ENCODE results near the gene CHSY1.

Gene CHSY1

DNA sequence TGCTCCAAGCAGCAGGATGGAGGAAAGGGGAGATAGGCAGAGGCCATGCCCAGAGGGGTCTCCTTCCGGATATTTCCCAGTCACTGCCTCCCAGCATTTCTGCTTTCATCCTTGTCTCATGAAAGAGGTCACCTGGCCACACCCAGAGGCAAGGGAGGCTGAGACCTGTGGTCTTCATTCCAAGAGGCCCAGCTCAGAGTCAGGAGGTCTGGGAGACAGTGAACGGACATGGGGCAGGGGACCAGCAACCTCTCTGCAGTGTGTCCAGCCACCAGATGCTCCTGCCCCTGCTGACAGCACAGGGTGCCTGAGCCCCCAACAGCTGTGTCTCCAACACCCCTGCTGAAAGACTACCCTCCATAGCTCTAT, 111.2 kb downstream of the CHSY1 start:
- Histone ChIP-seq H3K18ac (ENCODE audit: low read length) (no peak overlapping the region), H3K36me3 (ENCODE audit: control insufficient read depth in 1 of 2, insufficient read depth in 2 of 2, low read length in 2 of 2) (no peaks in the 10 kb centered on the region), H3K23ac (ENCODE audit: low read length) (no peak overlapping the region), H3K4me3 (ENCODE audit: low read depth, low read length) (no peak overlapping the region), H3K4ac (ENCODE audit: low read depth, low read length) (no peak overlapping the region), H4K91ac (ENCODE audit: low read depth, low read length) (no peak overlapping the region), H3K9ac (ENCODE audit: low read length) (no peak overlapping the region), H3K4me2 (ENCODE audit: low read length) (no peak overlapping the region), H4K8ac (ENCODE audit: low read depth, low read length) (no peak overlapping the region), H2AFZ (ENCODE audit: insufficient read depth, low read length, poor library complexity) (no peak overlapping the region), H2BK120ac (ENCODE audit: insufficient read depth, low read length, poor library complexity) (no peak overlapping the region), H3K27me3 (ENCODE audit: insufficient read depth, low read length) (no peaks in the 10 kb centered on the region), H3K4me1 (ENCODE audit: control insufficient read depth in 1 of 2, insufficient read depth in 2 of 2, low read length in 2 of 2) (peaks cover 8% of the 10 kb centered on the region in 2 experiments), H3K9me3 (ENCODE audit: insufficient read depth, low read depth, low read length) (peaks cover 2% of the 10 kb centered on the region), H2BK12ac (ENCODE audit: low read length) (no peak overlapping the region), H4K12ac (ENCODE audit: low read depth, low read length) (no peak overlapping the region), H3K79me2 (ENCODE audit: control insufficient read depth, insufficient read depth, low read length, poor library complexity) (no peaks in the 10 kb centered on the region), H3K79me1 (ENCODE audit: low read length) (no peaks in the 10 kb centered on the region), H3K14ac (ENCODE audit: low read length) (no peak overlapping the region), H3K27ac (ENCODE audit: low read depth, low read length) (no peak overlapping the region), H2AK5ac (ENCODE audit: low read length) (no peak overlapping the region), H2BK5ac (ENCODE audit: low read depth, low read length, poor library complexity) (no peak overlapping the region)
- no CpG with 5 or more reads among the region's 2 CpGs for WGBS (ENCODE audit: extremely low coverage, insufficient coverage, insufficient read length)
- DNase-seq, result no peak

DNA sequence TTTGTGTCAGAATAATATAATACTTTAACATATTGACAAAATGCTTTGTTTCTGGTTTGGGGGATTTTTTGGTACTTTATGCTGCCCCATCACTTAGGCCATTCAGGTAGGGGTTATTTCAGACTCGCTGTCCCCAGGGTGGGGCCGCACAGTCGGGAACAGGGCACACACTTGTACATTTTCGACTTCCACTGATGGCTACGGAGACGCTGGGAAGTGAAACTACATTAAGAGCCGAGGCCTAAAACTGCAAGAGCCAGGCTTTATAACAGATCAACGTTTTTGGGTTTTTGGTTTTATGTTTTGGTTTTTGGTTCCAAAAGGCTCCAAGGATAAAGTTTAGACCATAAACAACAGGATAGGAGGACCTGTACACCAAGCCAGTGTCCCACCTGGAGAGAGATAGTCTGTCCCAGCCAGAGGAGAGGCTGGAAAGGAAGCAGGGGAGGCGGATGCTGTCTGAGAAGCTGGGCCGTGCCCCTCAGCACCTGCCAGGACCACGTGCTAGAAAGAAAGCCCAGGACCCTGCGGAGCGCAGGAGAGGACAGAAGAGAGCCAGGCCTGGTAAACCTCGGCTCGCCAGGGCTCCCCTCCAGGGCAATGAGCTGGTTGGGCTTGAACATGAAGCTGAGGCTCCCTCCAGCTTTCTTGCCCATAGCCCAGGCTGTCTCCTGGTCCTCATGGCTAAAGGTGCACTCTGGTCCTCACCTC, 111.7 kb downstream of the CHSY1 start:
- Histone ChIP-seq H4K12ac (ENCODE audit: low read depth, low read length) (no peak overlapping the region), H3K4me2 (ENCODE audit: low read length) (no peak overlapping the region), H3K4me1 (ENCODE audit: control insufficient read depth in 1 of 2, insufficient read depth in 2 of 2, low read length in 2 of 2) (peaks cover 8% of the 10 kb centered on the region in 2 experiments), H4K8ac (ENCODE audit: low read depth, low read length) (no peak overlapping the region), H2BK120ac (ENCODE audit: insufficient read depth, low read length, poor library complexity) (no peak overlapping the region), H3K9me3 (ENCODE audit: insufficient read depth, low read depth, low read length) (peaks cover 2% of the 10 kb centered on the region), H3K36me3 (ENCODE audit: control insufficient read depth in 1 of 2, insufficient read depth in 2 of 2, low read length in 2 of 2) (no peaks in the 10 kb centered on the region), H4K91ac (ENCODE audit: low read depth, low read length) (no peak overlapping the region), H3K79me1 (ENCODE audit: low read length) (no peaks in the 10 kb centered on the region), H3K27ac (ENCODE audit: low read depth, low read length) (no peak overlapping the region), H2AFZ (ENCODE audit: insufficient read depth, low read length, poor library complexity) (no peak overlapping the region), H3K27me3 (ENCODE audit: insufficient read depth, low read length) (no peaks in the 10 kb centered on the region), H3K79me2 (ENCODE audit: control insufficient read depth, insufficient read depth, low read length, poor library complexity) (no peaks in the 10 kb centered on the region), H3K9ac (ENCODE audit: low read length) (no peak overlapping the region), H3K14ac (ENCODE audit: low read length) (no peak overlapping the region), H3K18ac (ENCODE audit: low read length) (no peak overlapping the region), H3K4ac (ENCODE audit: low read depth, low read length) (no peak overlapping the region), H3K23ac (ENCODE audit: low read length) (no peak overlapping the region), H2BK5ac (ENCODE audit: low read depth, low read length, poor library complexity) (no peak overlapping the region), H3K4me3 (ENCODE audit: low read depth, low read length) (no peak overlapping the region), H2BK12ac (ENCODE audit: low read length) (no peak overlapping the region), H2AK5ac (ENCODE audit: low read length) (no peak overlapping the region)
- DNase-seq, result no peak
- WGBS (ENCODE audit: extremely low coverage, insufficient coverage, insufficient read length), result no CpG with 5 or more reads among the region's 15 CpGs

DNA sequence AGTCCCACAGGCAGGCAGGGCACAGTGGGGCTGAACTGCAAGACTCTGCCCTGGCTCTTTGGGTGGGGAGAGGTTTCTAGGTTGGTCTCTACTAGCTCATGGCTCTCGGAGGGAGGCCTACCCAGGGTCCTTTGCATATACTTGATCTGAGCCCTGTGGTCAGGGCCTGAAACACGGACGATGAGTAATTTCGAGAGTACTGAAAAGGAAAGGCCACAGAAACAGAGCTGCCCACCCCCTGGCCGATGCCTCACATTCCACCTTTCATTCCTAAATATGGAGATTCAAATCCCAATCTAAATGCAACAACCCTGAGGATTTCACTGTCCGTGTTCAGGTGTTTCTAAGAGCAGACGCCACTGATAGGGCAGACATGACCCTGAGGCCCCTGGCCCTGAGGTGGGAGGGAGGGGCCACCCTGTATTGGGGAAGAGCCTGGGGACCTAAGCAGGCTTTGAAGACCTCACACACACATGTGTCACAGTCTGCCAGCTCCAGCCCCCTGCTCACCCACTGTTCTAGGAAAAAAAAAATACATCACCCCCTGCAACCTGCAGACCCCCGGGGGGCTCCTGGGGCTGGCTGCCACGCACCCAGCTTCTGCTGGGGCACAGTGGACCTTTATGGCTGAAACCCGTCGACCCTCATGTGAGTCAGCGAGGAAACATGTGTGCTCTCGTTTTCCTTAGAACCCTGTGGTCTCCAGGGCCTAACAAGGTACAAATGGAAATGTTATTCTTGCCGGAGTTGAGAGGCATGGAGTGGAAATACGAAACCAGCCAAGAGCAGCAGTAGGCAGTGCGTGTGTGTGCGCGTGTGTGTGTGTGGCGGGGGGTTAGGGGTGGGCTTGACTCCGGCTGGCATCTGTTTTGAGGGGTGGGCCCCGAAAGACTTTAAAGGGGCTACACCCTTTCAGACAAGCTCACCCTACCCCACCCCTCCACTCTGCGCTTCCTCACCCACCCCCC, 112.7 kb downstream of the CHSY1 start:
- no peaks in the 10 kb centered on the region for H3K79me2 ChIP-seq (ENCODE audit: control insufficient read depth, insufficient read depth, low read length, poor library complexity)
- H3K27me3 ChIP-seq (ENCODE audit: insufficient read depth, low read length), result no peaks in the 10 kb centered on the region
- no peak overlapping the region for H3K27ac ChIP-seq (ENCODE audit: low read depth, low read length)
- H3K14ac ChIP-seq (ENCODE audit: low read length), result no peak overlapping the region
- no peak overlapping the region for H3K4ac ChIP-seq (ENCODE audit: low read depth, low read length)
- H3K9me3 ChIP-seq (ENCODE audit: insufficient read depth, low read depth, low read length), result peaks cover 2% of the 10 kb centered on the region
- H3K79me1 ChIP-seq (ENCODE audit: low read length), result no peaks in the 10 kb centered on the region
- H3K23ac ChIP-seq (ENCODE audit: low read length), result no peak overlapping the region
- peak; percentile 53 to 61 for DNase-seq
- no peak overlapping the region for H3K4me2 ChIP-seq (ENCODE audit: low read length)
- no peak overlapping the region for H2BK5ac ChIP-seq (ENCODE audit: low read depth, low read length, poor library complexity)
- no peak overlapping the region for H4K12ac ChIP-seq (ENCODE audit: low read depth, low read length)
- no peak overlapping the region for H4K91ac ChIP-seq (ENCODE audit: low read depth, low read length)
- no peak overlapping the region for H2AK5ac ChIP-seq (ENCODE audit: low read length)
- peak overlapping the region; percentile 29 for H4K8ac ChIP-seq (ENCODE audit: low read depth, low read length)
- no peak overlapping the region for H3K9ac ChIP-seq (ENCODE audit: low read length)
- H3K4me3 ChIP-seq (ENCODE audit: low read depth, low read length), result no peak overlapping the region
- no CpG with 5 or more reads among the region's 22 CpGs for WGBS (ENCODE audit: extremely low coverage, insufficient coverage, insufficient read length)
- no peak overlapping the region for H2BK120ac ChIP-seq (ENCODE audit: insufficient read depth, low read length, poor library complexity)
- peaks cover 8% of the 10 kb centered on the region in 2 experiments for H3K4me1 ChIP-seq (ENCODE audit: control insufficient read depth in 1 of 2, insufficient read depth in 2 of 2, low read length in 2 of 2)
- H3K18ac ChIP-seq (ENCODE audit: low read length), result no peak overlapping the region
- H2BK12ac ChIP-seq (ENCODE audit: low read length), result no peak overlapping the region
- H2AFZ ChIP-seq (ENCODE audit: insufficient read depth, low read length, poor library complexity), result no peak overlapping the region
- no peaks in the 10 kb centered on the region for H3K36me3 ChIP-seq (ENCODE audit: control insufficient read depth in 1 of 2, insufficient read depth in 2 of 2, low read length in 2 of 2)

DNA sequence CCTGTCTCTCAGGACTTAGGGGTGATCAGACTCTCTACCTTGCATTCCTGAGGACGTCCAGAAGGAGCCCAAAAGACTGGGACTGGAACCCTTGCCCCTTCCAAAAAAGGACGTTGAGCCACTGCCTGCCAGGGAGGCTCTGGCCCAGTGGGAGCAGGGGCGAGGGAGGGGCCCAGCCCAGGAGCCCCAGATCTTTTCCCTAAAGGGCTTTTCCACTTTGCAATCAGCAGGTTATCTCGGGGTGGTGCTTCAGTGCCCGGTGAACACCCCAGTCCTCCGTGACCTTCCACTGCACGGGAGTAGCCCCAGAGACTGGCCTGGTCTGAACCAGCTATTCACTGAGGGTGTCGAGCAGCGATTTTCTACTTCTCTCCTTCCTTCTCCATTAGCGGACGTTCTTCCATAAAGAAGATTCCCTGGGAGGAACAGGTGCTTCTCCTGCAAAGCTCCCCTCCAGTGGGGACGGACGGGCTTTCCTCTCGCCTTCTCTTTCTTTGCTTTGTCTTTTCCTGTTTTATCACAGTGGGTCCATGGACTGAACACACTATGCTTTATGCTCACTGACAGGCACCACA, 113.7 kb downstream of the CHSY1 start:
- no peak overlapping the region for H3K4ac ChIP-seq (ENCODE audit: low read depth, low read length)
- peaks cover 8% of the 10 kb centered on the region in 2 experiments for H3K4me1 ChIP-seq (ENCODE audit: control insufficient read depth in 1 of 2, insufficient read depth in 2 of 2, low read length in 2 of 2)
- H4K12ac ChIP-seq (ENCODE audit: low read depth, low read length), result no peak overlapping the region
- H3K79me1 ChIP-seq (ENCODE audit: low read length), result no peaks in the 10 kb centered on the region
- no peak overlapping the region for H4K91ac ChIP-seq (ENCODE audit: low read depth, low read length)
- no peak overlapping the region for H3K4me2 ChIP-seq (ENCODE audit: low read length)
- H3K27ac ChIP-seq (ENCODE audit: low read depth, low read length), result no peak overlapping the region
- H2BK120ac ChIP-seq (ENCODE audit: insufficient read depth, low read length, poor library complexity), result no peak overlapping the region
- H3K14ac ChIP-seq (ENCODE audit: low read length), result no peak overlapping the region
- no CpG with 5 or more reads among the region's 14 CpGs for WGBS (ENCODE audit: extremely low coverage, insufficient coverage, insufficient read length)
- H3K4me3 ChIP-seq (ENCODE audit: low read depth, low read length), result no peak overlapping the region
- no peak overlapping the region for H2AFZ ChIP-seq (ENCODE audit: insufficient read depth, low read length, poor library complexity)
- no peak overlapping the region for H3K18ac ChIP-seq (ENCODE audit: low read length)
- H2AK5ac ChIP-seq (ENCODE audit: low read length), result no peak overlapping the region
- H3K9me3 ChIP-seq (ENCODE audit: insufficient read depth, low read depth, low read length), result peaks cover 2% of the 10 kb centered on the region
- H2BK12ac ChIP-seq (ENCODE audit: low read length), result no peak overlapping the region
- H3K23ac ChIP-seq (ENCODE audit: low read length), result no peak overlapping the region
- H2BK5ac ChIP-seq (ENCODE audit: low read depth, low read length, poor library complexity), result no peak overlapping the region
- DNase-seq, result no peak
- no peaks in the 10 kb centered on the region for H3K36me3 ChIP-seq (ENCODE audit: control insufficient read depth in 1 of 2, insufficient read depth in 2 of 2, low read length in 2 of 2)
- H3K27me3 ChIP-seq (ENCODE audit: insufficient read depth, low read length), result no peaks in the 10 kb centered on the region
- H3K9ac ChIP-seq (ENCODE audit: low read length), result no peak overlapping the region
- no peaks in the 10 kb centered on the region for H3K79me2 ChIP-seq (ENCODE audit: control insufficient read depth, insufficient read depth, low read length, poor library complexity)
- H4K8ac ChIP-seq (ENCODE audit: low read depth, low read length), result no peak overlapping the region

Measured in trophoblast cell (in vitro differentiated cells and primary cell).